Gastrocnemius medialis (tissue), 4 donors: ENCODE results near the gene PPP1CC. TPM values are rescaled to one million over a fixed set of nuclear protein-coding genes. Genes with fewer than 3 reads are reported as not detected.
"Not testable (repeated sequence)": the region's sequence is repeated elsewhere in the genome, so short reads cannot be mapped to it uniquely, and the experiment has no call there.

Experiments
- ATAC-seq, 2 donors: fragments of 150-250 bp; one replicate each; pipeline ENCODE4 v1.9.1; 2016
- DNase-seq, 2 donors: peaks; one replicate each; pipeline ENCODE4 v3.0.0-alpha.2; 2019
- H3K27ac ChIP-seq, 4 donors: fragments of 200-600 bp; sonication (generic); 1 replicate in 1 of 4; 2 replicates in 3 of 4; pipeline ENCODE4 v1.5.1; 2016 to 2018; ENCODE audit warnings: mild to moderate bottlenecking in 2 of 4, moderate library complexity in 1 of 4
- H3K27me3 ChIP-seq, 3 donors: fragments of 200-600 bp; sonication (generic) in 2 of 3; 1 replicate in 1 of 3; 2 replicates in 2 of 3; pipeline versions ENCODE4 v1.5.1 to v1.6.0; 2016 to 2019; ENCODE audit warnings: mild to moderate bottlenecking in 1 of 3, moderate library complexity in 1 of 3
- H3K36me3 ChIP-seq, 2 donors: fragments of 200-600 bp; sonication (generic) in 1 of 2; one replicate each; pipeline ENCODE4 v1.5.1; 2017 to 2018
- H3K4me1 ChIP-seq, 2 donors: fragments of 200-600 bp; sonication (generic) in 1 of 2; one replicate each; pipeline ENCODE4 v1.5.1; 2016 to 2017; ENCODE audit warnings: mild to moderate bottlenecking in 2 of 2
- H3K4me3 ChIP-seq, 4 donors: fragments of 200-600 bp; sonication (generic) in 3 of 4; 1 replicate in 1 of 4; 2 replicates in 3 of 4; pipeline ENCODE4 v1.5.1; 2016 to 2019; ENCODE audit warnings: mild to moderate bottlenecking in 2 of 4
- H3K9me3 ChIP-seq, 3 donors: fragments of 200-600 bp; sonication (generic) in 2 of 3; 1 replicate in 1 of 3; 2 replicates in 2 of 3; pipeline ENCODE4 v1.5.1; 2016 to 2019
- CTCF ChIP-seq, 5 experiments: fragments of 450-650 bp in 3 of 5; fragments of 200-600 bp in 2 of 5; sonication (generic) in 2 of 5; IDR thresholded peaks in 4 of 5; conservative IDR thresholded peaks in 1 of 5; 1 replicate in 4 of 5; 2 replicates in 1 of 5; pipeline ENCODE4 v1.5.1; 2016 to 2019; ENCODE audit warnings: antibody characterized with exemption in 5 of 5, mild to moderate bottlenecking in 3 of 5, moderate library complexity in 3 of 5
- POLR2A ChIP-seq, 2 donors: fragments of 450-650 bp; IDR thresholded peaks; one replicate each; pipeline ENCODE4 v1.6.1; 2017; ENCODE audit warnings: antibody characterized with exemption in 2 of 2, mild to moderate bottlenecking in 2 of 2, moderate library complexity in 2 of 2
- in situ Hi-C, 4 donors: fragments of 200-750 bp; cut with MboI; loops; one replicate each; pipeline versions ENCODE4 v1.15.0 to v1.8.0; 2017; ENCODE audit warnings: low sequenced_read_pairs in 4 of 4
- intact Hi-C: fragments of 100-400 bp; cut with DNase I; formaldehyde crosslinking; loops from one replicate; pipeline ENCODE4 v1.15.1; 2023; ENCODE audit warnings: low total_unique reads
- total RNA-seq, 4 donors: library from RNA; depleted of rRNA; stranded (reverse); fragments of >200 nt; gene quantifications; one replicate each; pipeline versions ENCODE4 v1.1.0 to v1.2.3, GENCODE V29; 2016

PPP1CC gene
- total RNA-seq, 4 donors from 2014 or later = 96.4 to 226 (median 154) TPM

GRCh38 chr12:110766311-110767154 is 23.8 kb upstream of the PPP1CC start:
- peak; percentile 59 to 87 for DNase-seq
- TF ChIP-seq POLR2A (IDR thresholded peaks at IDR 0.05) (no peak), CTCF (IDR thresholded peaks at IDR 0.05 in 4 of 5, conservative IDR thresholded peaks at IDR 0.05 in 1 of 5) (no peak)
- no peaks in the 10 kb centered on the region for H3K9me3 ChIP-seq
- no peaks in the 10 kb centered on the region for H3K36me3 ChIP-seq
- peaks cover 0 to 18% of the 10 kb centered on the region in 2 donors for H3K4me1 ChIP-seq
- H3K4me3 ChIP-seq = no peak overlapping the region
- H3K27ac ChIP-seq = peak overlapping the region; percentile 57 to 81 (median 72)
- intact Hi-C loops = loop anchor here (2.0 kb wide), 1 partner anchor 24 kb away; the partner anchor contains the start of gene PPP1CC
- peak; percentile 97 for ATAC-seq
- no peaks in the 10 kb centered on the region for H3K27me3 ChIP-seq
- in situ Hi-C loops = no loop called here

GRCh38 chr12:110765572-110765971 is 22.9 kb upstream of the PPP1CC start:
- ATAC-seq, H3K27me3 ChIP-seq, intact Hi-C loops, in situ Hi-C loops, H3K36me3 ChIP-seq, H3K4me3 ChIP-seq, H3K9me3 ChIP-seq, DNase-seq: not testable (repeated sequence)
- peak overlapping the region; percentile 57 to 81 (median 72) for H3K27ac ChIP-seq
- H3K4me1 ChIP-seq = peaks cover 0 to 18% of the 10 kb centered on the region in 2 donors

GRCh38 chr12:110765111-110765510 is 22.4 kb upstream of the PPP1CC start:
- intact Hi-C loops (no loop called here), in situ Hi-C loops (no loop called here)
- DNase-seq (no peak), ATAC-seq (no peak)
- H3K4me1 ChIP-seq = peaks cover 0 to 18% of the 10 kb centered on the region in 2 donors
- no peaks in the 10 kb centered on the region for H3K27me3 ChIP-seq
- H3K9me3 ChIP-seq = no peaks in the 10 kb centered on the region
- no peak overlapping the region for H3K4me3 ChIP-seq
- no peaks in the 10 kb centered on the region for H3K36me3 ChIP-seq
- no peak for TF ChIP-seq POLR2A (IDR thresholded peaks at IDR 0.05)
- TF ChIP-seq CTCF (IDR thresholded peaks at IDR 0.05 in 4 of 5, conservative IDR thresholded peaks at IDR 0.05 in 1 of 5) = no peak
- H3K27ac ChIP-seq = peak overlapping the region in 1 of 4 donors; percentile 76

GRCh38 chr12:110763583-110763982 is 20.9 kb upstream of the PPP1CC start:
- TF ChIP-seq POLR2A (IDR thresholded peaks at IDR 0.05) (no peak), CTCF (IDR thresholded peaks at IDR 0.05 in 4 of 5, conservative IDR thresholded peaks at IDR 0.05 in 1 of 5) (no peak)
- intact Hi-C loops (no loop called here), in situ Hi-C loops (no loop called here)
- Histone ChIP-seq H3K4me3 (no peak overlapping the region), H3K9me3 (no peaks in the 10 kb centered on the region), H3K27me3 (no peaks in the 10 kb centered on the region), H3K27ac (no peak overlapping the region), H3K4me1 (peaks cover 0 to 18% of the 10 kb centered on the region in 2 donors), H3K36me3 (no peaks in the 10 kb centered on the region)
- DNase-seq (no peak), ATAC-seq (no peak)

- intact Hi-C loops = no loop called here
- TF ChIP-seq POLR2A (IDR thresholded peaks at IDR 0.05) (no peak), CTCF (IDR thresholded peaks at IDR 0.05 in 4 of 5, conservative IDR thresholded peaks at IDR 0.05 in 1 of 5) (no peak)
Observed at GRCh38 chr12:110762891-110763290, 20.2 kb upstream of the PPP1CC start.

More at GRCh38 chr12:110762891-110763290, 20.2 kb upstream of the PPP1CC start:
- H3K27me3 ChIP-seq = no peaks in the 10 kb centered on the region
- no peaks in the 10 kb centered on the region for H3K9me3 ChIP-seq
- ATAC-seq (no peak), DNase-seq (no peak)
- H3K36me3 ChIP-seq = no peaks in the 10 kb centered on the region
- in situ Hi-C loops = no loop called here
- peaks cover 0 to 18% of the 10 kb centered on the region in 2 donors for H3K4me1 ChIP-seq
- no peak overlapping the region for H3K4me3 ChIP-seq
- no peak overlapping the region for H3K27ac ChIP-seq
